OCI-LY1 (cell line): Measurements from ENCODE around the gene CAMK2D.

ENCODE experiments used
- EZH2 ChIP-seq: fragments of 200-600 bp; sonication (generic), shearing (Covaris generic); IDR thresholded peaks from 2 replicates; pipeline ENCODE4 v1.8.0; 2017; ENCODE audit warnings: borderline replicate concordance, mixed run types, mild to moderate bottlenecking, antibody characterized with exemption, low read length, moderate library complexity, mixed read lengths
- TF ChIP-seq, protein P1 (sequence below): fragments of 200-600 bp; sonication (generic), shearing (Covaris generic); IDR thresholded peaks from 2 replicates; pipeline ENCODE4 v1.5.1; 2017; ENCODE audit warnings: mild to moderate bottlenecking, antibody characterized with exemption, low read length, moderate library complexity, mixed read lengths

DNA sequence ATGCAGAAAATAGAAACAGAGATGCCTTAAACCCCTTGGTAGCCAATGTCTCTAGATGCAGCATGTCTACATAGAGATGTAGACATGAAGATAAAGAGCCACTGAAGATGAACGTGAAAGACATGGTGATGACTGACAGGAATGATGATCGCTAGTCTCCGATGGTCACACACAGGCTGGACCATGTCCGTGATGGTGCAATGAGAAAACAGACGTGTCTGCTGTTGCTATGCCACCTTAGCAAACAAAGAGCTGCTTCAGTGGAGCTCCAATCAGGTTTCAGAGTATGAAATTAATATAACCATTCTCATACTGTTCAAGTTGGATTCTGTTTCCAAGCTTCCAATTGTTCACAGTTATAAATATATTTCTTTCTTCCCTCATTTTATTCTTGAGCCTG is 256.5 kb downstream of the CAMK2D start:
- no peak for TF ChIP-seq EZH2
- TF ChIP-seq, protein P1, sequence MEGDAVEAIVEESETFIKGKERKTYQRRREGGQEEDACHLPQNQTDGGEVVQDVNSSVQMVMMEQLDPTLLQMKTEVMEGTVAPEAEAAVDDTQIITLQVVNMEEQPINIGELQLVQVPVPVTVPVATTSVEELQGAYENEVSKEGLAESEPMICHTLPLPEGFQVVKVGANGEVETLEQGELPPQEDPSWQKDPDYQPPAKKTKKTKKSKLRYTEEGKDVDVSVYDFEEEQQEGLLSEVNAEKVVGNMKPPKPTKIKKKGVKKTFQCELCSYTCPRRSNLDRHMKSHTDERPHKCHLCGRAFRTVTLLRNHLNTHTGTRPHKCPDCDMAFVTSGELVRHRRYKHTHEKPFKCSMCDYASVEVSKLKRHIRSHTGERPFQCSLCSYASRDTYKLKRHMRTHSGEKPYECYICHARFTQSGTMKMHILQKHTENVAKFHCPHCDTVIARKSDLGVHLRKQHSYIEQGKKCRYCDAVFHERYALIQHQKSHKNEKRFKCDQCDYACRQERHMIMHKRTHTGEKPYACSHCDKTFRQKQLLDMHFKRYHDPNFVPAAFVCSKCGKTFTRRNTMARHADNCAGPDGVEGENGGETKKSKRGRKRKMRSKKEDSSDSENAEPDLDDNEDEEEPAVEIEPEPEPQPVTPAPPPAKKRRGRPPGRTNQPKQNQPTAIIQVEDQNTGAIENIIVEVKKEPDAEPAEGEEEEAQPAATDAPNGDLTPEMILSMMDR = no peak
